ENCODE results near the gene CDKL4.
A peak's percentile ranks its signal among the peaks of the same experiment; 100 is the strongest.
"Not testable (repeated sequence)": the region's sequence is repeated elsewhere in the genome, so short reads cannot be mapped to it uniquely, and the experiment has no call there.

The CDKL4 gene

GRCh38 chr2:39176997-39177396 is 66.8 kb downstream of the CDKL4 start:
- no peak for DNase-seq

- DNase-seq, result peak; percentile 75
These were observed 68.6 kb downstream of the CDKL4 start for GRCh38 chr2:39175026-39175812.

- no peak for DNase-seq
These were observed 69.7 kb downstream of the CDKL4 start for GRCh38 chr2:39174022-39174421.

- not testable (repeated sequence) for DNase-seq
These were observed 71.6 kb downstream of the CDKL4 start for GRCh38 chr2:39172047-39172706.

- no peak for DNase-seq
These were observed 72.1 kb downstream of the CDKL4 start for GRCh38 chr2:39171621-39172020.

GRCh38 chr2:39164089-39164488 is 79.7 kb downstream of the CDKL4 start:
- no peak for DNase-seq

GRCh38 chr2:39160982-39161381 is 82.8 kb downstream of the CDKL4 start:
- no peak for DNase-seq

GRCh38 chr2:39159283-39159682 is 84.5 kb downstream of the CDKL4 start:
- DNase-seq, result no peak

- DNase-seq, result no peak
These were observed 85.4 kb downstream of the CDKL4 start for GRCh38 chr2:39158351-39158750.

GRCh38 chr2:39156846-39157245 is 86.9 kb downstream of the CDKL4 start:
- peak; percentile 88 for DNase-seq

GRCh38 chr2:39156107-39156506 is 87.7 kb downstream of the CDKL4 start:
- no peak for DNase-seq

GRCh38 chr2:39155573-39155972 is 88.2 kb downstream of the CDKL4 start:
- not testable (repeated sequence) for DNase-seq

- DNase-seq, result no peak
These were observed 88.8 kb downstream of the CDKL4 start for GRCh38 chr2:39154944-39155343.

GRCh38 chr2:39153312-39153711 is 90.5 kb downstream of the CDKL4 start:
- DNase-seq, result no peak

GRCh38 chr2:39152504-39152903 is 91.3 kb downstream of the CDKL4 start:
- no peak for DNase-seq

GRCh38 chr2:39150890-39151497 is 92.8 kb downstream of the CDKL4 start:
- no peak for DNase-seq

- DNase-seq, result no peak
These were observed 93.6 kb downstream of the CDKL4 start for GRCh38 chr2:39150102-39150562.

GRCh38 chr2:39146630-39147029 is 97.1 kb downstream of the CDKL4 start:
- no peak for DNase-seq

- DNase-seq, result no peak
These were observed 97.8 kb downstream of the CDKL4 start for GRCh38 chr2:39145906-39146421.

GRCh38 chr2:39144416-39144815 is 99.4 kb downstream of the CDKL4 start:
- no peak for DNase-seq

GRCh38 chr2:39142904-39143605 is 100.7 kb downstream of the CDKL4 start:
- DNase-seq, result no peak

- DNase-seq, result peak; percentile 96
These were observed 102.2 kb downstream of the CDKL4 start for GRCh38 chr2:39141334-39142271.

Measured in NCI-H526 treated with DMSO at 0.1 percent for 48 hours (cell line).